H9 (cell line): ENCODE results near the gene STAB1. TPM values are rescaled to one million over a fixed set of nuclear protein-coding genes. Genes with fewer than 3 reads are reported as not detected.
A peak's percentile ranks its signal among the peaks of the same experiment; 100 is the strongest.

ENCODE experiments used
- DNase-seq: peaks from one replicate; pipeline ENCODE4 v3.0.0-alpha.2; 2017
- H2AFZ ChIP-seq: one replicate; pipeline ENCODE4 v1.6.1; 2013; ENCODE audit warnings: mild to moderate bottlenecking, low read length, control low read depth, moderate library complexity
- H2AK5ac ChIP-seq: 2 replicates; pipeline ENCODE4 v1.6.1; 2013; ENCODE audit warnings: low read length, control low read depth, mixed read lengths; ENCODE audit not compliant: insufficient read length
- H2BK120ac ChIP-seq: one replicate; pipeline ENCODE4 v1.6.1; 2013; ENCODE audit warnings: low read depth, mild to moderate bottlenecking, low read length, control low read depth, inconsistent platforms; ENCODE audit not compliant: poor library complexity, severe bottlenecking
- H2BK12ac ChIP-seq: 2 replicates; pipeline ENCODE4 v1.6.1; 2013; ENCODE audit warnings: low read length, control low read depth, mixed read lengths, low read depth; ENCODE audit not compliant: insufficient read length
- H2BK15ac ChIP-seq: 2 replicates; pipeline ENCODE4 v1.6.1; 2013; ENCODE audit warnings: low read depth, low read length, control low read depth
- H2BK20ac ChIP-seq: one replicate; pipeline ENCODE4 v1.6.1; 2013; ENCODE audit warnings: low read depth, mild to moderate bottlenecking, low read length, control low read depth, inconsistent platforms; ENCODE audit not compliant: poor library complexity, severe bottlenecking
- H2BK5ac ChIP-seq: 2 replicates; pipeline ENCODE4 v1.6.1; 2013; ENCODE audit warnings: low read length, control low read depth, mixed read lengths; ENCODE audit not compliant: insufficient read length
- H3K14ac ChIP-seq: 2 replicates; pipeline ENCODE4 v1.6.1; 2013; ENCODE audit warnings: low read length, control low read depth; ENCODE audit not compliant: insufficient read depth
- H3K18ac ChIP-seq: 2 replicates; pipeline ENCODE4 v1.6.1; 2013; ENCODE audit warnings: low read depth, mild to moderate bottlenecking, mixed read lengths, low read length, control low read depth; ENCODE audit not compliant: insufficient read length
- H3K23ac ChIP-seq: 2 replicates; pipeline ENCODE4 v1.6.1; 2013; ENCODE audit warnings: low read length, control low read depth, mixed read lengths, low read depth; ENCODE audit not compliant: insufficient read length
- H3K23me2 ChIP-seq: 2 replicates; pipeline ENCODE4 v1.6.1; 2013; ENCODE audit warnings: low read depth, mild to moderate bottlenecking, mixed read lengths, low read length, control low read depth; ENCODE audit not compliant: insufficient read length, poor library complexity, severe bottlenecking
- H3K27ac ChIP-seq: 2 replicates; pipeline ENCODE4 v1.5.1; 2013; ENCODE audit warnings: low read length, control low read depth, mixed read lengths, low read depth; ENCODE audit not compliant: insufficient read length
- H3K27me3 ChIP-seq: 2 replicates; pipeline ENCODE4 v1.6.1; 2013; ENCODE audit warnings: low read length, control low read depth, inconsistent platforms; ENCODE audit not compliant: insufficient read depth
- H3K4ac ChIP-seq: 2 replicates; pipeline ENCODE4 v1.6.1; 2013; ENCODE audit warnings: low read depth, mild to moderate bottlenecking, control low read depth, inconsistent platforms, low read length, moderate library complexity
- H3K4me1 ChIP-seq: 2 replicates; pipeline ENCODE4 v1.6.1; 2013; ENCODE audit warnings: low read length, control low read depth, inconsistent platforms; ENCODE audit not compliant: insufficient read depth
- H3K4me2 ChIP-seq: 2 replicates; pipeline ENCODE4 v1.6.1; 2013; ENCODE audit warnings: low read length, control low read depth, mixed read lengths; ENCODE audit not compliant: insufficient read length, insufficient read depth
- H3K56ac ChIP-seq: 2 replicates; pipeline ENCODE4 v1.6.1; 2013; ENCODE audit warnings: low read depth, mild to moderate bottlenecking, mixed read lengths, low read length, control low read depth; ENCODE audit not compliant: insufficient read length
- H3K79me1 ChIP-seq: 2 replicates; pipeline ENCODE4 v1.6.1; 2013; ENCODE audit warnings: low read depth, mild to moderate bottlenecking, moderate library complexity, low read length, control low read depth, inconsistent platforms; ENCODE audit not compliant: insufficient read depth, poor library complexity, severe bottlenecking
- H3K79me2 ChIP-seq: 2 replicates; pipeline ENCODE4 v1.6.1; 2013; ENCODE audit warnings: low read length, control low read depth, inconsistent platforms; ENCODE audit not compliant: insufficient read depth
- H3K9ac ChIP-seq: 2 replicates; pipeline ENCODE4 v1.6.1; 2013; ENCODE audit warnings: low read length, control low read depth, mixed read lengths; ENCODE audit not compliant: insufficient read length; ENCODE audit errors: extremely low read depth
- H3K9me3 ChIP-seq: one replicate; pipeline ENCODE4 v1.6.1; 2013; ENCODE audit warnings: low read depth, low read length, inconsistent platforms; ENCODE audit not compliant: control insufficient read depth
- H3T11ph ChIP-seq: one replicate; pipeline ENCODE4 v1.6.1; 2013; ENCODE audit warnings: mild to moderate bottlenecking, low read length, control low read depth, inconsistent platforms
- H4K20me1 ChIP-seq: one replicate; pipeline ENCODE4 v1.6.1; 2013; ENCODE audit not compliant: control insufficient read depth, insufficient read length, insufficient read depth
- H4K5ac ChIP-seq: 2 replicates; pipeline ENCODE4 v1.6.1; 2013; ENCODE audit warnings: low read depth, mild to moderate bottlenecking, mixed read lengths, low read length, control low read depth; ENCODE audit not compliant: insufficient read length
- H4K8ac ChIP-seq: replicated peaks from 2 replicates; pipeline ENCODE4 v1.6.1; 2013; ENCODE audit warnings: low read length, control low read depth, mixed read lengths, low read depth; ENCODE audit not compliant: insufficient read length
- H4K91ac ChIP-seq: 2 replicates; pipeline ENCODE4 v1.6.1; 2013; ENCODE audit warnings: low read depth, mild to moderate bottlenecking, moderate library complexity, mixed read lengths, low read length, control low read depth; ENCODE audit not compliant: insufficient read length
- H3K27ac Mint-ChIP-seq, 3 experiments: 2 replicates in 2 of 3; 3 replicates in 1 of 3; pipeline ENCODE4 v1.8.0; 2020 to 2021; ENCODE audit warnings: mixed read lengths in 3 of 3, mild to moderate bottlenecking in 1 of 3, moderate library complexity in 1 of 3
- H3K27me3 Mint-ChIP-seq: 2 replicates; pipeline ENCODE4 v1.8.0; 2021; ENCODE audit warnings: low read depth, mild to moderate bottlenecking, moderate library complexity, mixed read lengths
- H3K36me3 Mint-ChIP-seq, 3 experiments: 2 replicates in 2 of 3; 3 replicates in 1 of 3; pipeline ENCODE4 v1.8.0; 2020 to 2021; ENCODE audit warnings: low read depth in 3 of 3, mixed read lengths in 3 of 3; ENCODE audit not compliant: insufficient read depth in 1 of 3
- H3K4me1 Mint-ChIP-seq, 2 experiments: 2 replicates each; pipeline ENCODE4 v1.8.0; 2020; ENCODE audit warnings: mixed read lengths in 2 of 2
- H3K4me3 Mint-ChIP-seq, 2 experiments: 2 replicates in 1 of 2; 3 replicates in 1 of 2; pipeline ENCODE4 v1.8.0; 2020 to 2021; ENCODE audit warnings: mild to moderate bottlenecking in 2 of 2, mixed read lengths in 2 of 2, moderate library complexity in 1 of 2
- H3K9me3 Mint-ChIP-seq, 2 experiments: 2 replicates in 1 of 2; 3 replicates in 1 of 2; pipeline ENCODE4 v1.8.0; 2020; ENCODE audit warnings: mild to moderate bottlenecking in 2 of 2, mixed read lengths in 2 of 2, moderate library complexity in 1 of 2
- CTCF ChIP-seq: fragments of 200-600 bp; sonication (generic); conservative IDR thresholded peaks from 3 replicates; pipeline ENCODE4 v1.8.0; 2021; ENCODE audit warnings: antibody characterized with exemption, mild to moderate bottlenecking
- WGBS: extraction: QIAGEN DNeasy Blood & Tissue Kit; methylation state at CpG from one replicate; pipeline ENCODE4 v1.1.7; 2013; ENCODE audit warnings: missing lambda C conversion rate, low lambda C conversion rate, mixed read lengths; ENCODE audit not compliant: insufficient read length; ENCODE audit errors: extremely low coverage; 5-methylcytosine and 5-hydroxymethylcytosine counted together
- total RNA-seq: library from RNA; stranded (reverse); gene quantifications from 2 replicates; pipeline ENCODE4 v1.2.1, GENCODE V29; 2021

Gene STAB1
- total RNA-seq, 1 experiment from 2014 or later, result 1.5 TPM

GRCh38 chr3:52536369-52537164 lies 41.4 kb downstream of the STAB1 start, which contains the start of gene UQCC5:
UQCC5 (plus strand) TSS chr3:52536605; CDS start chr3:52536756, 151 bp downstream.
- Histone ChIP-seq H2BK12ac (no peak within 1 kb of the TSS), H3K4me1 (peaks cover 6% of the 10 kb centered on the region), H3K4ac (no peak within 1 kb of the TSS), H2AK5ac (no peak within 1 kb of the TSS), H3K79me2 (peaks cover 14% of the 10 kb centered on the region; the same call in 1 of the 2 replicates), H2BK5ac (no peak within 1 kb of the TSS), H4K20me1 (no peaks in the 10 kb centered on the region), H4K8ac (no peak within 1 kb of the TSS), H3K27ac (no peak within 1 kb of the TSS), H2AFZ (no peak within 1 kb of the TSS), H3K14ac (0 out of 2 replicates have a peak within 1 kb of the TSS, but pooled peaks have one; percentile 4), H3K9me3 (no peaks in the 10 kb centered on the region), H3T11ph (no peak within 1 kb of the TSS), H4K5ac (no peak within 1 kb of the TSS), H2BK15ac (no peak within 1 kb of the TSS), H3K18ac (peak within 1 kb of the TSS; percentile 14), H2BK20ac (no peak within 1 kb of the TSS), H3K23ac (no peak within 1 kb of the TSS), H3K23me2 (peaks cover 24% of the 10 kb centered on the region), H2BK120ac (no peak within 1 kb of the TSS), H4K91ac (no peak within 1 kb of the TSS), H3K4me2 (peak within 1 kb of the TSS; percentile 93), H3K9ac (peak within 1 kb of the TSS; percentile 74), H3K27me3 (no peaks in the 10 kb centered on the region), H3K56ac (no peak within 1 kb of the TSS), H3K79me1 (peaks cover 6% of the 10 kb centered on the region)
- 0 out of 3 replicates have a peak, but pooled peaks have one; percentile 11 for TF ChIP-seq CTCF
- peaks cover 17 to 37% (median 23%) of the 10 kb centered on the region in 3 experiments for H3K36me3 Mint-ChIP-seq
- no peaks in the 10 kb centered on the region for H3K27me3 Mint-ChIP-seq
- H3K4me1 Mint-ChIP-seq, result peaks cover 45 to 49% of the 10 kb centered on the region in 2 experiments
- H3K27ac Mint-ChIP-seq, result peak within 1 kb of the TSS; percentile 98 to 99 (median 99)
- H3K9me3 Mint-ChIP-seq, result no peaks in the 10 kb centered on the region
- H3K4me3 Mint-ChIP-seq, result peak within 1 kb of the TSS; percentile 98 to 99
- peak; percentile 99 for DNase-seq
- WGBS, result no CpG with 5 or more reads among the region's 65 CpGs
